Activated T-helper 2 cell treated with anti-CD3 and anti-CD28 coated beads, Interferon-gamma antibody, Interleukin-2, Interleukin-4, amounts not matched to agents 10 μg/mL and 5 μg/mL and 100 μg/mL, durations not matched to agents 14 hours and 24 hours and 36 hours (primary cell): ENCODE data around the gene ZEB2. TPM values are rescaled to one million over a fixed set of nuclear protein-coding genes. Genes with fewer than 3 reads are reported as not detected.

Source experiments
- DNase-seq: peaks from one replicate; pipeline ENCODE4 v3.0.0; 2021; ENCODE audit warnings: low spot score
- H3K27ac Mint-ChIP-seq: one replicate; pipeline ENCODE4 v1.8.0; 2021; ENCODE audit warnings: mixed read lengths
- H3K27me3 Mint-ChIP-seq: one replicate; pipeline ENCODE4 v1.8.0; 2021; ENCODE audit warnings: low read depth, mixed read lengths
- H3K36me3 Mint-ChIP-seq: one replicate; pipeline ENCODE4 v1.8.0; 2021; ENCODE audit warnings: low read depth, mixed read lengths
- H3K4me1 Mint-ChIP-seq: one replicate; pipeline ENCODE4 v1.8.0; 2021; ENCODE audit warnings: low read depth, mixed read lengths
- H3K4me3 Mint-ChIP-seq: one replicate; pipeline ENCODE4 v1.8.0; 2021; ENCODE audit warnings: low read depth, mild to moderate bottlenecking, moderate library complexity, mixed read lengths
- H3K9me3 Mint-ChIP-seq: one replicate; pipeline ENCODE4 v1.8.0; 2021; ENCODE audit warnings: mixed read lengths
- intact Hi-C: fragments of 100-400 bp; cut with micrococcal nuclease; formaldehyde crosslinking; loops from one replicate; pipeline ENCODE4 v1.15.1; 2023
- total RNA-seq: library from RNA; stranded (reverse); gene quantifications from 2 replicates; pipeline ENCODE4 v1.2.3, GENCODE V29; 2022

ZEB2 gene
- total RNA-seq, 1 donor from 2014 or later, result 53.2 TPM

DNA sequence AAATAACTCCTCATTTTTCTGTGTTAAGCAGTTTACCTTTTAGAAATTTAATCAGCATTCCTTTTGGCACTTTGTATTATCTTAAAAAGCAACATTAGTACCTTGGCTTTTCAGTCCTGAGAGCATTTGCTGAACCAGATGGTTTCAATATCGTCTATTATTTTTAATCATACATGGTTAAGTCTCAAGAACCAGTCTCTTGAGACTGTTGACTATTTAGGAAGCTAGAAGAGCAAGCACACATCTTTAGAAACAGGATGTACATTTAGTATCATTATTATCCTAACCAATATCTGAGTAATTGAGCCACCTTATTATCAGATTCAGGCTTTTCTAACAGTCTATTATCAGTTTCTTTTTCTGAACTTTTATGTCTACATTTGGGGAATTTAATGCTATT is 28.2 kb upstream of the ZEB2 start:
- Mint-ChIP-seq H3K27ac (no peak overlapping the region), H3K4me1 (peaks cover 16% of the 10 kb centered on the region), H3K27me3 (peaks cover 19% of the 10 kb centered on the region), H3K4me3 (no peak overlapping the region), H3K9me3 (no peaks in the 10 kb centered on the region), H3K36me3 (no peaks in the 10 kb centered on the region)
- intact Hi-C loops, result no loop called here
- no peak for DNase-seq

DNA sequence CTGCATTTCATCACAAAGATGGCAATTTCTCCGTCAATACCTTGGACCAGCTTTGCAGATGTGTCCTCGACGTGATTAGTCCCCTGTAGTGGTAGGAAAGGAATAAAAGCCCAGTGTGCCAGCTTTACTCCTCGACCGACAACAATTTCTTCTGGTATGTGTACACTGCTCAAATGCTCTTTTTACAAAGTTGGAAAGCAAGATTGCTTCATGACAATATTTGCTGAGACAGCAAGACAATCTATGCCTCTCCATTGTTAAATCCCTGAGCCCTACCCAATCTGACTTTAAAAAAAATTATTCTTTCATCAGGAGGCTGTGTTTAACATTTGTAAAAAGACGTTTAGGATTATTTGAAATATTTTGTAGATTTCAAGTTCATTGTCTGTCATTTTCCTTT is 27.6 kb upstream of the ZEB2 start:
- H3K4me1 Mint-ChIP-seq, result peaks cover 10% of the 10 kb centered on the region

DNA sequence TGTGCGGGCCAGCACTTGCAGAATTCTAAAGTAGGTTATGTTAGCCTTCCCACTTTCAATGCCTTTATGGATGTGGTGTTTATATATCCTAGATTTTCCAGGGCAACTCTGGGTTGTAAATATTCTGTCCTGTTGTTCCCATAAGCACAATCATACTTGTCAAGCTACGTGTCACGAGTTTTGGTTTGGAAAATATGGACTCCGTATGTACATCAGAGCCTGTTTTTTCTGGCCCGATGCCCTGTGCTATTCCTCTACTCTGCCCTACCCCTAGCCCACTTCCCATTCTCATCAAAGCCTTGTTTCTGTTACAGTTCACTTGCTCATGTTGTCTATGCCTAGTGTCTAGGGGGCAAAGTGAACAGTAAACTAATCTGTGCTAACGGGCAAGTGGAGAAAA is 27.0 kb upstream of the ZEB2 start:
- Mint-ChIP-seq H3K4me1 (peaks cover 10% of the 10 kb centered on the region), H3K27ac (no peak overlapping the region), H3K4me3 (no peak overlapping the region), H3K9me3 (no peaks in the 10 kb centered on the region), H3K27me3 (peaks cover 25% of the 10 kb centered on the region), H3K36me3 (no peaks in the 10 kb centered on the region)
- intact Hi-C loops, result no loop called here
- no peak for DNase-seq

More for the DNA sequence above, 27.6 kb upstream of the ZEB2 start:
- peaks cover 21% of the 10 kb centered on the region for H3K27me3 Mint-ChIP-seq
- H3K27ac Mint-ChIP-seq, result no peak overlapping the region
- H3K4me3 Mint-ChIP-seq, result no peak overlapping the region
- no peak for DNase-seq
- H3K36me3 Mint-ChIP-seq, result no peaks in the 10 kb centered on the region
- no peaks in the 10 kb centered on the region for H3K9me3 Mint-ChIP-seq
- intact Hi-C loops, result no loop called here

- H3K27ac Mint-ChIP-seq, result no peak overlapping the region
- H3K4me1 Mint-ChIP-seq, result peaks cover 10% of the 10 kb centered on the region
- no peak for DNase-seq
- no peak overlapping the region for H3K4me3 Mint-ChIP-seq
- intact Hi-C loops, result no loop called here
- no peaks in the 10 kb centered on the region for H3K36me3 Mint-ChIP-seq
- H3K27me3 Mint-ChIP-seq, result peaks cover 34% of the 10 kb centered on the region
- H3K9me3 Mint-ChIP-seq, result no peaks in the 10 kb centered on the region
Observed at GRCh38 chr2:144545787-144546186, 25.9 kb upstream of the ZEB2 start.

DNA sequence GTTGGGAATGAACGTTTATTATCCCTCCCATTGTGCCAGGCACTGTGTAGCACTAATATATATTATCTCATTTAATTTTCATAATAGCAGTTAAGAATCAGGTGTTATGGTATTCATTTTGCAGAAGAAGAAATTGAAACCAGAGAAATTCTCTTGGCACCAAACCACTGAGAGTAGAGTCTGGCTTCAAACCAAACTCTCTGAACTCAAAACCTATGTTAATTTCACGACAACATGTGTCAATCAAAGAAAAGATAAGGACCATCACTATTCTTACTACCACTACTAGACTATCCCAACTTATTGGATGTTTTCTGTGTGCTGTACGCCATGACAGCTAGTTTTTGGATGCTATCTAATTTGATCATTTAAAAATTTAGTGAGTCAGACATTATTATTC is 24.1 kb upstream of the ZEB2 start:
- H3K9me3 Mint-ChIP-seq, result no peaks in the 10 kb centered on the region
- no peak for DNase-seq
- peaks cover 36% of the 10 kb centered on the region for H3K27me3 Mint-ChIP-seq
- H3K27ac Mint-ChIP-seq, result no peak overlapping the region
- intact Hi-C loops, result no loop called here
- no peaks in the 10 kb centered on the region for H3K36me3 Mint-ChIP-seq
- no peak overlapping the region for H3K4me3 Mint-ChIP-seq
- peaks cover 10% of the 10 kb centered on the region for H3K4me1 Mint-ChIP-seq

- intact Hi-C loops, result no loop called here
- Mint-ChIP-seq H3K4me3 (no peak overlapping the region), H3K4me1 (no peaks in the 10 kb centered on the region), H3K27ac (no peak overlapping the region), H3K27me3 (peaks cover 38% of the 10 kb centered on the region), H3K9me3 (no peaks in the 10 kb centered on the region), H3K36me3 (no peaks in the 10 kb centered on the region)
- DNase-seq, result no peak
Observed at GRCh38 chr2:144541396-144541795, 21.5 kb upstream of the ZEB2 start.

DNA sequence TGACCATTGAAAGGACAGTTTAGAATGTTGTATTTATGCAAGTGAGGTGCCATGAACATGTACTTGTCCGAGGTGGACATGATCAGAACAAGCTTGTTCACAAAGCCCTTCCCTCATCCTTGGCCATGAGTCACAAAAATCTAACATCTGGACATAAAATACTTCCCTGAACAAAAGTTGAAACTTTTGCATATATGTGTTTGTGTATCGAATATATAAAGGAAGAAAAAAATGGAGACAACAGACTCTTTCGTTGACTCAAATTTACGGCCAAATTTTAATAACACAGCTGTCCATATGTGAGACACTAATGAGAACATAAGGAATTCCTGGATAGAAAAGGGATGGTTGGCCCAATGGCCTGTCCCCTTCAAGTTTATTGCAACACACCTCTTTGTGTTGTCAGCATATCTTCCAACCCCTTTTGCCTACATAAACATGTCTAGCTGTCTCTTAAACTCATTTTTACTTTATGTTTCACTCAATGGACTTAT is 19.4 kb upstream of the ZEB2 start:
- intact Hi-C loops, result no loop called here
- H3K4me1 Mint-ChIP-seq, result peaks cover 1% of the 10 kb centered on the region
- H3K4me3 Mint-ChIP-seq, result no peak overlapping the region
- no peaks in the 10 kb centered on the region for H3K9me3 Mint-ChIP-seq
- no peaks in the 10 kb centered on the region for H3K36me3 Mint-ChIP-seq
- H3K27me3 Mint-ChIP-seq, result peaks cover 46% of the 10 kb centered on the region
- no peak overlapping the region for H3K27ac Mint-ChIP-seq
- DNase-seq, result no peak

- no peaks in the 10 kb centered on the region for H3K36me3 Mint-ChIP-seq
- H3K27me3 Mint-ChIP-seq, result peaks cover 55% of the 10 kb centered on the region
- H3K27ac Mint-ChIP-seq, result no peak overlapping the region
- intact Hi-C loops, result no loop called here
- H3K4me1 Mint-ChIP-seq, result peaks cover 1% of the 10 kb centered on the region
- H3K4me3 Mint-ChIP-seq, result no peak overlapping the region
- DNase-seq, result no peak
- no peaks in the 10 kb centered on the region for H3K9me3 Mint-ChIP-seq
Observed at GRCh38 chr2:144535300-144535699, 15.4 kb upstream of the ZEB2 start.

DNA sequence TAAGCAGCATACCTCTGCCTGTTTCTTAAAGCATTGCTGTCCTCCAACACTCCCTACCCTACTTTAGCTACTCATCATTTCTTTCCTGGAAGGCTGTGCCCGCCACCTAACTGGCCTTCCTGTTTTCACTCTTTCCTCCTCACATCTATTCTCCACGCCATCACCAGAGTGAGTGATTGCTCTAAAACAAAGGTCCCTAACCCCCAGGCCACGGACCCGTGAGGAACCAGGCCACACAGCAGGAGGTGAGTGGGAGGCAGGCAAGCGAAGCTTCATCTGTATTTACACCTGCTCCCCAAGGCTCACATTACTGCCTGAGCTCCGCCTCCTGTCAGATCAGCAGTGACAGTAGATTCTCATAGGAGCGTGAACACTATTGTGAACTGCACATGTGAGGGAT is 13.3 kb upstream of the ZEB2 start:
- H3K9me3 Mint-ChIP-seq, result no peaks in the 10 kb centered on the region
- peaks cover 1% of the 10 kb centered on the region for H3K4me1 Mint-ChIP-seq
- DNase-seq, result no peak
- intact Hi-C loops, result no loop called here
- no peak overlapping the region for H3K4me3 Mint-ChIP-seq
- H3K36me3 Mint-ChIP-seq, result no peaks in the 10 kb centered on the region
- H3K27ac Mint-ChIP-seq, result no peak overlapping the region
- H3K27me3 Mint-ChIP-seq, result peaks cover 65% of the 10 kb centered on the region

DNA sequence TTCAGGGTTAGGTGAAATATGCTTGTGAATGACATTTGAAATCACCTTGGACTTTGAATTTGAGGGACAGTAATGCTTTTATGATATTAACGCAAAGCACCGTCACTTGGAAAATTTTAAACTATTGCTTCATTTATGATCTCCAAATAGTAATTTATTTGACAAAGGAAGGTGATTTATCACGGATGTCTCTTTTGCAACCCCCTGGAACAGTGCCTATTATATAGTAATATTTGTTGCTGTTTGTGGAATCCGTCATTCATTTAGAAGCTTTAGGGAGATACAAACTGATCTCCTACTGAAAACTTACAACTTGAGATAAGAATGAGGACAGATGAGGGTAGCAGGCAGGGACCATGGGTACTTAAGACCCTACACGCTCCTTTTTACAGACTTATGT is 10.7 kb upstream of the ZEB2 start:
- peaks cover 1% of the 10 kb centered on the region for H3K4me1 Mint-ChIP-seq
- H3K4me3 Mint-ChIP-seq, result no peak overlapping the region

DNA sequence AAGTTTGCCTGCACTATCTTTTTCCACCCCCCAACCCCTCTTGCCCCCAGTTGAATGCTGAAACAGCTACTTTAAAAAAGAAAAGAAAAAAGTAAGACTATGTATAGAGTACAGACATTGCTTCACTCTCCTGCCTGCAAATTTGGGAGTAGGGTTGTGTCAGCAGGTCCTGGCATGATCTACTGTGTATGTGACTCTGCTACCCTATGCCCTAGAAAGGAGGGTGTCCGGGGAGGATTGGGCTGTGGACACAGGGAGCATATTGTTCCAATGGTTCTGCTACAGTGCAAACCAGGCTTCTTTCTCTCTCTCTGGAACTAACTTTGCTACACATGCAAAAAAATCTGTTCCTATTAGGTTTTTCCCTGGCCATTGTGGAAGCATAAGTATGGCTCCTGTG is 9.9 kb upstream of the ZEB2 start:
- no peak for DNase-seq
- Mint-ChIP-seq H3K36me3 (no peaks in the 10 kb centered on the region), H3K27me3 (peaks cover 76% of the 10 kb centered on the region), H3K4me3 (no peak overlapping the region), H3K4me1 (peaks cover under 1% of the 10 kb centered on the region), H3K27ac (no peak overlapping the region), H3K9me3 (no peaks in the 10 kb centered on the region)
- intact Hi-C loops, result no loop called here

More for the DNA sequence above, 10.7 kb upstream of the ZEB2 start:
- no peaks in the 10 kb centered on the region for H3K36me3 Mint-ChIP-seq
- no peak overlapping the region for H3K27ac Mint-ChIP-seq
- no peak for DNase-seq
- intact Hi-C loops, result no loop called here
- peaks cover 77% of the 10 kb centered on the region for H3K27me3 Mint-ChIP-seq
- H3K9me3 Mint-ChIP-seq, result no peaks in the 10 kb centered on the region

GRCh38 chr2:144528108-144528507 is 8.2 kb upstream of the ZEB2 start:
- H3K27ac Mint-ChIP-seq, result no peak overlapping the region
- peaks cover 72% of the 10 kb centered on the region for H3K27me3 Mint-ChIP-seq
- no peaks in the 10 kb centered on the region for H3K36me3 Mint-ChIP-seq
- H3K4me3 Mint-ChIP-seq, result no peak overlapping the region
- intact Hi-C loops, result no loop called here
- peaks cover 9% of the 10 kb centered on the region for H3K4me1 Mint-ChIP-seq
- no peak for DNase-seq
- no peaks in the 10 kb centered on the region for H3K9me3 Mint-ChIP-seq

DNA sequence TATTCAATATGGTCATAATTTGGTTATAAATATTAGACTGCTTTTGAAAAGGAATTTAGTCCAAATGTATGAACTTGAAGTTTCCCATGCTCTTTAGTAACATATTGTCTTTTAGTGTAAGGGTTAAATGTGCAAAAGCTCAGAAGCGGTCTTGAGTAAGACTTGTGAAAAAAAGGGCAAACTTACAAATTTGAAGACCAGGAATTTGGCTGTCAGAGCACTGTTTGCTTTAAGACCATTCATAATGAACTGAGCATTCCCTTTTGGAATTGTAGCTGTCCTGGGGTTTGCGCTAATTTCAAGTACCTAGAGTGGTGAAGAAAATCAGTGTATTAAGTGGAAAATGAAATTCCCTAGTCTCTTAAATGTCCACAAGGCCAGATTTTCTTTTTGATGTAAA is 6.9 kb upstream of the ZEB2 start:
- Mint-ChIP-seq H3K36me3 (no peaks in the 10 kb centered on the region), H3K4me3 (no peak overlapping the region), H3K27me3 (peaks cover 73% of the 10 kb centered on the region), H3K9me3 (no peaks in the 10 kb centered on the region), H3K27ac (no peak overlapping the region), H3K4me1 (peaks cover 19% of the 10 kb centered on the region)
- intact Hi-C loops, result no loop called here
- no peak for DNase-seq
